ENCODE results near the gene ASPN.

GRCh38 chr9:92527291-92527828 is 45.1 kb upstream of the ASPN start:
- TF ChIP-seq CTCF (IDR thresholded peaks at IDR 0.05 in 4 of 5, conservative IDR thresholded peaks at IDR 0.05 in 1 of 5) (no peak), POLR2A (IDR thresholded peaks at IDR 0.05) (no peak)
